Measurements from ENCODE around the gene CCNQ. TPM values are rescaled to one million over a fixed set of nuclear protein-coding genes. Genes with fewer than 3 reads are reported as not detected.

Gene CCNQ
- total and polyA plus RNA-seq, 2 of the 8 experiments (the other 6 are each of a cell fraction or from before 2014, with no cell fraction given), result 16.6 to 32.1 TPM

DNA sequence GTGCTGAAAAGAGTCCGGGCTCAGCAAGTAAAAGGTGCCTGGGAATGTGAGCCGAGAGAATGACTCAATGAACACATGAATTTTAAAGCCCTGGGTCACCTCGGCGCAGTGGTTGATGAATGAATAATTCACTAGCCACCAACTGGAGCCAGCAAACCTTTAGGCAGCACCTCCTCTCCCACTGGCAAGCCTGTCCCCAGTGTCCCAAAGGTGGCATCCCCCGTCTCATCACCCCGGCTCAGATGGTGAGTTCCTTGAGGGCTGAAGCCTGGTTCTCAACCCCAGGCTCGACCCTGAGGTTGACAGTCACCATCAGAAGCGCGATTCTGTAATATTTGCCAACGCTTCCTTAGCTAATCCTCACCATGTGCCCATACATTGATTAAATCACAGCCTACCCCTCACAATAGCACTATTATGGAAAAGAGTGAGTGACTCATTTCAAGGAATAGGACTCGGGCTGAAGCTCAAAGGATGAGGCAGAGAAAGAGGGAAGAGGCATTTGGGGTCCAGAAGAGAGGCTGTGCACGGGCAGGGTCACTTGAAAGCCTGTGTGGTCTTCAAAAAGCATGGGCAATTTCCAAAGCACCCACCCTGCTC lies 2.7 kb upstream of the CCNQ start:
- Histone ChIP-seq H2BK15ac (ENCODE audit: low read length) (no peak overlapping the region), H3K4ac (replicated peaks; ENCODE audit: insufficient read length, low read depth, low read length) (no peak overlapping the region), H3K4me3 (ENCODE audit: extremely low read depth in 1 of 4, insufficient read depth in 2 of 4, low read depth in 3 of 4, low read length in 4 of 4) (no peak overlapping the region), H3K79me1 (ENCODE audit: low read depth, low read length) (no peaks in the 10 kb centered on the region), H4K8ac (ENCODE audit: extremely low read depth, insufficient read depth, low read length) (no peak overlapping the region), H3K36me3 (ENCODE audit: control insufficient read depth in 2 of 4, insufficient read depth in 4 of 4, low read length in 3 of 4) (no peaks in the 10 kb centered on the region), H3K18ac (ENCODE audit: extremely low read depth, low read length) (no peak overlapping the region), H2BK5ac (ENCODE audit: low read depth, low read length) (no peak overlapping the region), H2BK120ac (replicated peaks; ENCODE audit: low read depth, low read length) (no peak overlapping the region), H3K14ac (ENCODE audit: insufficient read length) (no peak overlapping the region), H3K79me2 (ENCODE audit: control insufficient read depth in 1 of 2, insufficient read depth in 2 of 2, low read length in 2 of 2) (peaks cover 0 to 5% of the 10 kb centered on the region in 2 experiments; a peak in 1 of 4 replicates), H3K4me1 (replicated peaks in 1 of 4; ENCODE audit: control insufficient read depth in 3 of 4, insufficient read depth in 4 of 4, low read length in 3 of 4) (peaks cover 0 to 4% (median 0%) of the 10 kb centered on the region in 4 experiments; a peak in 1 of 7 replicates), H3K27me3 (replicated peaks in 1 of 4; ENCODE audit: control insufficient read depth in 3 of 4, extremely low read depth in 1 of 4, insufficient read depth in 3 of 4, low read length in 3 of 4) (peaks cover 0 to 8% (median 0%) of the 10 kb centered on the region in 4 experiments; a peak in 3 of 7 replicates), H3K23me2 (ENCODE audit: low read depth, low read length) (peaks cover 3% of the 10 kb centered on the region; the same call in 1 of the 2 replicates), H3K23ac (ENCODE audit: insufficient read length) (no peak overlapping the region), H3K27ac (ENCODE audit: low read depth, low read length) (no peak overlapping the region), H2BK20ac (ENCODE audit: low read length) (no peak overlapping the region), H3K9me3 (ENCODE audit: insufficient read depth in 2 of 2, low read depth in 1 of 2, low read length in 1 of 2) (no peaks in the 10 kb centered on the region), H2AK5ac (ENCODE audit: low read depth, low read length) (no peak overlapping the region), H2BK12ac (ENCODE audit: low read depth, low read length) (no peak overlapping the region), H4K91ac (replicated peaks; ENCODE audit: insufficient read length, low read length) (no peak overlapping the region), H2AFZ (ENCODE audit: low read length) (no peak overlapping the region), H4K5ac (ENCODE audit: insufficient read length, low read depth, low read length) (no peak overlapping the region), H3K56ac (replicated peaks; ENCODE audit: insufficient read length, low read depth, low read length) (no peak overlapping the region), H3K9ac (replicated peaks in 1 of 4; ENCODE audit: extremely low read depth in 1 of 4, low read depth in 3 of 4, low read length in 3 of 4) (no peak overlapping the region), H4K20me1 (replicated peaks in 1 of 2; ENCODE audit: control insufficient read depth in 1 of 2, insufficient read depth in 2 of 2, low read length in 2 of 2) (peaks cover 0 to 2% of the 10 kb centered on the region in 2 experiments), H3K4me2 (ENCODE audit: insufficient read depth in 1 of 2, low read depth in 2 of 2, low read length in 2 of 2) (no peak overlapping the region)
- ChIA-PET POLR2A (ENCODE audit: partially characterized antibody) (no interaction called here), CTCF (ENCODE audit: partially characterized antibody) (interaction anchor here (0.9 to 4.5 kb wide), 6 partner anchors 9 to 49 kb away, joined by 3 to 22 read pairs (median 4); no protein-coding TSS in a partner anchor)
- 90% methylated on average over 12 of the region's 12 CpGs; no CpG with 5 or more reads in 1 of the 2 experiments for WGBS, 2 experiments (ENCODE audit: extremely low coverage in 1 of 2, insufficient coverage in 1 of 2, insufficient read length in 1 of 2, insufficient replicate concordance in 2 of 2, low coverage in 1 of 2, low lambda C conversion rate in 2 of 2, missing lambda C conversion rate in 1 of 2)
- DNase-seq (ENCODE audit: low read depth in 1 of 2, low spot score in 2 of 2) (no peak), FAIRE-seq (no peak)
- no peak for TF ChIP-seq SAP30 (IDR thresholded peaks at IDR 0.05; ENCODE audit: insufficient read depth, insufficient replicate concordance, low read length)
- no peak for TF ChIP-seq YY1 (IDR thresholded peaks at IDR 0.05; ENCODE audit: low read depth, low read length)
- no peak for TF ChIP-seq POLR2A (IDR thresholded peaks at IDR 0.05; ENCODE audit: control extremely low read depth in 1 of 2, low read depth in 2 of 2, low read length in 2 of 2)
- no peak for TF ChIP-seq GTF2F1 (IDR thresholded peaks at IDR 0.05; ENCODE audit: borderline replicate concordance, low read depth, low read length)
- TF ChIP-seq ASH2L (IDR thresholded peaks at IDR 0.05; ENCODE audit: low read length), result no peak
- no peak for TF ChIP-seq RBBP5 (IDR thresholded peaks at IDR 0.05; ENCODE audit: borderline replicate concordance, low read depth, low read length)
- TF ChIP-seq JUND (IDR thresholded peaks at IDR 0.05; ENCODE audit: low read length), result no peak
- TF ChIP-seq SP4 (IDR thresholded peaks at IDR 0.05; ENCODE audit: low read length), result no peak

Measured in H1 (cell line).